GM21367 (cell line): Measurements from ENCODE around the gene AR.

ENCODE experiments used
- ATAC-seq: cut with Tn5 transposase; IDR thresholded peaks from one replicate; pipeline ENCODE4 v1.9.1; 2021; ENCODE audit not compliant: unreplicated experiment

The AR gene, protein sequence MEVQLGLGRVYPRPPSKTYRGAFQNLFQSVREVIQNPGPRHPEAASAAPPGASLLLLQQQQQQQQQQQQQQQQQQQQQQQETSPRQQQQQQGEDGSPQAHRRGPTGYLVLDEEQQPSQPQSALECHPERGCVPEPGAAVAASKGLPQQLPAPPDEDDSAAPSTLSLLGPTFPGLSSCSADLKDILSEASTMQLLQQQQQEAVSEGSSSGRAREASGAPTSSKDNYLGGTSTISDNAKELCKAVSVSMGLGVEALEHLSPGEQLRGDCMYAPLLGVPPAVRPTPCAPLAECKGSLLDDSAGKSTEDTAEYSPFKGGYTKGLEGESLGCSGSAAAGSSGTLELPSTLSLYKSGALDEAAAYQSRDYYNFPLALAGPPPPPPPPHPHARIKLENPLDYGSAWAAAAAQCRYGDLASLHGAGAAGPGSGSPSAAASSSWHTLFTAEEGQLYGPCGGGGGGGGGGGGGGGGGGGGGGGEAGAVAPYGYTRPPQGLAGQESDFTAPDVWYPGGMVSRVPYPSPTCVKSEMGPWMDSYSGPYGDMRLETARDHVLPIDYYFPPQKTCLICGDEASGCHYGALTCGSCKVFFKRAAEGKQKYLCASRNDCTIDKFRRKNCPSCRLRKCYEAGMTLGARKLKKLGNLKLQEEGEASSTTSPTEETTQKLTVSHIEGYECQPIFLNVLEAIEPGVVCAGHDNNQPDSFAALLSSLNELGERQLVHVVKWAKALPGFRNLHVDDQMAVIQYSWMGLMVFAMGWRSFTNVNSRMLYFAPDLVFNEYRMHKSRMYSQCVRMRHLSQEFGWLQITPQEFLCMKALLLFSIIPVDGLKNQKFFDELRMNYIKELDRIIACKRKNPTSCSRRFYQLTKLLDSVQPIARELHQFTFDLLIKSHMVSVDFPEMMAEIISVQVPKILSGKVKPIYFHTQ

DNA sequence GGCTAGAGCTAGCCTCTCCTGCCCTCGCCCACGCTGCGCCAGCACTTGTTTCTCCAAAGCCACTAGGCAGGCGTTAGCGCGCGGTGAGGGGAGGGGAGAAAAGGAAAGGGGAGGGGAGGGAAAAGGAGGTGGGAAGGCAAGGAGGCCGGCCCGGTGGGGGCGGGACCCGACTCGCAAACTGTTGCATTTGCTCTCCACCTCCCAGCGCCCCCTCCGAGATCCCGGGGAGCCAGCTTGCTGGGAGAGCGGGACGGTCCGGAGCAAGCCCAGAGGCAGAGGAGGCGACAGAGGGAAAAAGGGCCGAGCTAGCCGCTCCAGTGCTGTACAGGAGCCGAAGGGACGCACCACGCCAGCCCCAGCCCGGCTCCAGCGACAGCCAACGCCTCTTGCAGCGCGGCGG, at the start of gene AR:
AR (plus strand) TSS at position 204 of the 400 bp plus-strand sequence. CDS start 1,126 bp downstream, outside the sequence.
- ATAC-seq, result no peak

- no peak for ATAC-seq
Observed at GRCh38 chrX:67500617-67501016, 43.2 kb upstream of the AR start.

DNA sequence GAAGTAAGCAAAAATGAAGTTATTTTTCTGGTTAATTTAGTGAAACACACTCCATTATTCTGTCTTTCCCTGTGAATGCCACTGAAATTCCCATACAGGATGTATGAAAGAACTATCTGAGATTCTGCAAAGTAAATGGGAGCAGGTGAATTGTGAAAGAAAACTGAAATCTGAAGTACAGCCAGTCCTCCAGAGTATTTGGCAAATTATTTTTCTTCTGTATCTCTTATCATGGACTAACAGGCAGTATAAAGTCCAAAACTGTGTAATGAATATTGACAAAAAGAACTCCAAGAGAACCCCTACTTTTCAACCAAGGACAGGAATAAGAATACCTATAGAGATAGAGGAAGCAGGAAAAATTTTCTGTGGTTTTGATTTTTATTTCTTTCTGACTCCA, 40.8 kb upstream of the AR start:
- no peak for ATAC-seq

DNA sequence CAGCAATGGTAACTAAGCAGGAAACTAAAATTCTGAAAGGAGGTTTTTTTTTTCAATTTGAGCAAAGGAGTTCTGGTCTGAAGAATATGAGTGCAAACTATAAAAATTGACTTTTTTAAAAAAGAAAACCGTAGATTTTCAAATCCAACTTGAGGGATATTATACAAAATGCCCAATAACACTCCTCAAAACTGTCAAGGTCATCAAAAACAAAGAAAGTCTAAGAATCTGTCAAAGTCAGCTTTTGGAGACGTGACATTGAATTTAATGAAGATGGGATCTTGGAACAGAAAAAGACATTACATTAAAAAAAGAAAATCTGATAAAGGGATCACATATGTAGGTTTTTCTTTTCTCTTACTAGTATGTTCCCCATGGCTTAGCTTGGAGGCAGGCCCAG, 40.4 kb upstream of the AR start:
- ATAC-seq, result no peak

- no peak for ATAC-seq
Observed at GRCh38 chrX:67520671-67521070, 23.1 kb upstream of the AR start.

GRCh38 chrX:67523002-67523681, 20.7 kb upstream of the AR start:
- no peak for ATAC-seq

DNA sequence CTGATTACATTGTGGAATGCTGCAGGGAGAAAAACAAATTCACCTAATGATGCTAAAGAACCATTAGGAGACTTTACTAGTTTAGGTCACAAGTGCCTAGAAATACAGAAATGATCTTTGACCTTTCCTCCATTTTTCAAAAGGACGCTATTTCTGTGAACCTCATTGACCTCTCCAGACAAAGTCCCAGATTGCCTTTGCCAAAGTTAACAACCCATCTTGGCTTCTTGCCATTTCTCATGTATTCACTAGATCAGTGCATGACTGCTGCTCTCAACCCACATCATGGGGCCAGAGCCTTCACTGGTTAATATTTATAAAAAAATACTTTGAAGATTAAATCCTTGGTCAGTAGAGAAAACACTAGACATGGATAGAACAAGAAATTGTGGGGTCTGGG, 19.9 kb upstream of the AR start:
- no peak for ATAC-seq

DNA sequence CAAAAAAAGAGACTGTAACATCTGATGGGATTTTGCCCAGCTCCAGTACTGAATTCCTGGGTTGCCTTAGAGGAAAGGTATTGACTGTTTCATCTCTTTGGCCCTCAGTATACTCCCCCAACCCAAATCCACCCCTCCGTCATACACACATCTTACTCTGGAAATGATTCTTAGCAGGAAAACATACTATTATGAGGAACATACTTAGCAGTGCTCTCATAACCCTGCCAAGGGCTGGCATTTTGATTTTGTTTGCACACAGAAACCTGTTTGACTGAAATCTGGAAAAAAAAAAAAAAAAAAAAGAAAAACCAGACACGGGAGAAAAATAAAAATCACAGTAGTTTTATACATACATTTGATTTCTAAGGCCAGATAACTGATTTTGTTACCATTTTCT, 19.4 kb upstream of the AR start:
- ATAC-seq, result no peak

GRCh38 chrX:67524950-67525691, 18.7 kb upstream of the AR start:
- no peak for ATAC-seq

- no peak for ATAC-seq
Observed at GRCh38 chrX:67536564-67536963, 7.3 kb upstream of the AR start.

DNA sequence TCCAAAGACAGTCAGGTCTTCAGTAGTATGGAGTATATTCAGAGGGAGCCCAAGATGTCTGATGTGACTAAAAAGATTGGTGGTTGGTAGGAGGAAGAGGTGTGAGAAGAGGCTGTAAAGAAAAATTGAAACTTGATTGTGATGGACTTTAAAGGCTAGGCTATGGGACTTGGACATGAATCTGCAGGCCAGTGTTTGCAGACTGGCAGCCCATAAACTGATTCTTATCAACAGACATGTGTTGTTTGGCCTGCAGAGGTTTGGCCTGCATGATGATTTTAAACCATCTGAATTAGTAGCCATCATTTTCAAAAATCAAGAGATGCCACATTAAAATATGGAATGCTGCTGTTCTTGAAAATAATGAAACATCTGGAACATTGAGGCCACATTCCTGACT, 5.4 kb upstream of the AR start:
- ATAC-seq, result no peak

- no peak for ATAC-seq
Observed at GRCh38 chrX:67544281-67545035, 637 bp downstream of the AR start.

DNA sequence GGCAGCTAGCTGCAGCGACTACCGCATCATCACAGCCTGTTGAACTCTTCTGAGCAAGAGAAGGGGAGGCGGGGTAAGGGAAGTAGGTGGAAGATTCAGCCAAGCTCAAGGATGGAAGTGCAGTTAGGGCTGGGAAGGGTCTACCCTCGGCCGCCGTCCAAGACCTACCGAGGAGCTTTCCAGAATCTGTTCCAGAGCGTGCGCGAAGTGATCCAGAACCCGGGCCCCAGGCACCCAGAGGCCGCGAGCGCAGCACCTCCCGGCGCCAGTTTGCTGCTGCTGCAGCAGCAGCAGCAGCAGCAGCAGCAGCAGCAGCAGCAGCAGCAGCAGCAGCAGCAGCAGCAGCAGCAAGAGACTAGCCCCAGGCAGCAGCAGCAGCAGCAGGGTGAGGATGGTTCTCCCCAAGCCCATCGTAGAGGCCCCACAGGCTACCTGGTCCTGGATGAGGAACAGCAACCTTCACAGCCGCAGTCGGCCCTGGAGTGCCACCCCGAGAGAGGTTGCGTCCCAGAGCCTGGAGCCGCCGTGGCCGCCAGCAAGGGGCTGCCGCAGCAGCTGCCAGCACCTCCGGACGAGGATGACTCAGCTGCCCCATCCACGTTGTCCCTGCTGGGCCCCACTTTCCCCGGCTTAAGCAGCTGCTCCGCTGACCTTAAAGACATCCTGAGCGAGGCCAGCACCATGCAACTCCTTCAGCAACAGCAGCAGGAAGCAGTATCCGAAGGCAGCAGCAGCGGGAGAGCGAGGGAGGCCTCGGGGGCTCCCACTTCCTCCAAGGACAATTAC, 1.4 kb downstream of the AR start:
- ATAC-seq, result no peak

DNA sequence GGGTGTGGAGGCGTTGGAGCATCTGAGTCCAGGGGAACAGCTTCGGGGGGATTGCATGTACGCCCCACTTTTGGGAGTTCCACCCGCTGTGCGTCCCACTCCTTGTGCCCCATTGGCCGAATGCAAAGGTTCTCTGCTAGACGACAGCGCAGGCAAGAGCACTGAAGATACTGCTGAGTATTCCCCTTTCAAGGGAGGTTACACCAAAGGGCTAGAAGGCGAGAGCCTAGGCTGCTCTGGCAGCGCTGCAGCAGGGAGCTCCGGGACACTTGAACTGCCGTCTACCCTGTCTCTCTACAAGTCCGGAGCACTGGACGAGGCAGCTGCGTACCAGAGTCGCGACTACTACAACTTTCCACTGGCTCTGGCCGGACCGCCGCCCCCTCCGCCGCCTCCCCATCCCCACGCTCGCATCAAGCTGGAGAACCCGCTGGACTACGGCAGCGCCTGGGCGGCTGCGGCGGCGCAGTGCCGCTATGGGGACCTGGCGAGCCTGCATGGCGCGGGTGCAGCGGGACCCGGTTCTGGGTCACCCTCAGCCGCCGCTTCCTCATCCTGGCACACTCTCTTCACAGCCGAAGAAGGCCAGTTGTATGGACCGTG, 2.2 kb downstream of the AR start:
- ATAC-seq, result no peak

DNA sequence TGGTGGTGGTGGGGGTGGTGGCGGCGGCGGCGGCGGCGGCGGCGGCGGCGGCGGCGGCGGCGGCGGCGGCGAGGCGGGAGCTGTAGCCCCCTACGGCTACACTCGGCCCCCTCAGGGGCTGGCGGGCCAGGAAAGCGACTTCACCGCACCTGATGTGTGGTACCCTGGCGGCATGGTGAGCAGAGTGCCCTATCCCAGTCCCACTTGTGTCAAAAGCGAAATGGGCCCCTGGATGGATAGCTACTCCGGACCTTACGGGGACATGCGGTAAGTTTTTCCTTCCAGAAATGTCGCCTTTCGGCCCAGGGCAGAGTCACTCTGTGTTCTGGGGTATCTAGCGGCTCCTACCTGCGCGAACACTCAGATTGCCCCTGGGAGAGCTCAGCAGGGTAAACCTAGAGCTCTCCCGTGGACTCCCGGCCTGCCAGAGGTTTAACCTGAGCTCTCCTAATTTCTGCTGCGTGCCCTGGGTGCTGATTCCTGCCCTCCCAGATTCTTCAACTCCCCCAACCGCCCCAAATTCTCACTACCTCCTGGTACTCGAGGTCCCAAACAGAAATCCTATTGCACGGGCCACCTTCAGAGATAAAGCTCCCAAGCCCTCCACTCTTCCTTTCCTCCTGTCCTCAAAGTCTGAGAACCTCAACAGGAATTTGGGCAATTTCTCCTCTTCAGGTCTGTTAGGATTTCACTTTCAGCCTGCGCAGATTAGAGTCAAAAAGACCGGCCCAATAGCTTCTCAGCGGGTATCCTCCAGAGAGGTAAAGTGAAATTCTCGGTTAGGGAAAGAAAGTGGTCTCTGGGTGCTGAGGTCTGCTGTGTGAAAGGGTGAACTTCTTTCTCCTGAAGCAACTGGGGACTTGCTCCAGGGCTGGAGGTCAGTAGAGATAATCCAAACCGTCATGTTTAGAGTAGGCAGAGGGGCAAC, 2.9 kb downstream of the AR start:
- ATAC-seq, result no peak

- ATAC-seq, result no peak
Observed at GRCh38 chrX:67555578-67556203, 11.9 kb downstream of the AR start.

DNA sequence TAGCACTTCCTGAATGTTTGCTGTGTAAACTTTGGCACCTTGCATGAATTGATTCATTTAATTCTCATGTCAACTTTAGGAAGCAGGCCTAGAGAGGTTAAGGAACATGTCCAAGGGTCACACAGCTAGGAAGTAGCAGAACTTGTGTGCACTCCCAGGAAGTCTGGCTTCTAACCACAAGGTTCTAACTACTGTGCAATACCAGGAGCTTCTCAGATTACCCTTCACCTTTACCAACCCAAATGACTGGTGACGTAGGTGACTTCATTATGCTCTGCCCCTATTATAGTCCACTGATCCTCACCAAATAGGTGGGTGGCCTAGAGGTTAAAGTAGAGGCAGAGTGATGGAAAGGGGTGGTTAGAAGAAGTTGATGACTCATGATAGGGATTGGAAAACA, 14.4 kb downstream of the AR start:
- no peak for ATAC-seq
